SW 1271 (cell line): ENCODE data around the gene FBXO45.
"Not testable (repeated sequence)": the region's sequence is repeated elsewhere in the genome, so short reads cannot be mapped to it uniquely, and the experiment has no call there.

Experiments used
- DNase-seq, 2 experiments: peaks; one replicate each; lab custom pipeline; 2025; lab: John Stamatoyannopoulos, UW

FBXO45 gene

DNA sequence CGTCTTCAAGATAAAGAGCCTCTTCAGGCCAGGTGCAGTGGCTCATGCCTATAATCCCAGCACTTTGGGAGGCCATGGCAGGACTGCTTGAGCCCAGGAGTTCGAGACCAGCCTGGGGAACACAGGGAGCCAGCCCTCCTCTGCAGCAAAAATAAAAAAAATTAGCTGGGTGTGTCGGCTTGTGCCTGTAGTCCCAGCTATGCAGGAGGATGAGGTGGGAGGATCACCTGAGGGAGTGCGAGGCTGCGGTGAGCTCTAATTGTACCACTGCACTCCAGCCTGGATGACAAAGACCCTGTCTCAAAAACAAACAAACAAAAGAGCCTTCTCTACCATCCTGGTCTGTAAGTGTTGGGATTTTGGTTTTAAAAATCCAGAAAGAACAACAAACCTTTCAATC, 11.2 kb upstream of the FBXO45 start:
- no peak for DNase-seq

DNA sequence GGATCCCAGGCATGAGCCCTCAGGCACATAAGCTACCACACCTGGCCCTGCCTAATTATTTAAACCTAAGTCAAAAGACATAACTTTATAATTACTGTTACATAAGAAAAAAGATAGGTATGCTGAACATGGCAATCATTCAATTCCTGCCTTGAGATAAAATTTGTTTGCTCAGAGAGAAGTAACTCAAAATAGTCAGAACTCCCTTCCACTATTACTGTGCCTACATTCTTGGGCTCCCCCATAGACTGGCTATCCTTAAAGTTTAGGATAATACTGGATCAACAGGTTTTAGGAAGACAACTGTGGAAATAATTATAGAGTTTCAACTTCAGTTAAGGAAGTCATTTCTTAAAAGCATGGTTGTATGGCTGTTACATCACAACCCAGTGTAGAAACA, 10.0 kb upstream of the FBXO45 start:
- no peak for DNase-seq

DNA sequence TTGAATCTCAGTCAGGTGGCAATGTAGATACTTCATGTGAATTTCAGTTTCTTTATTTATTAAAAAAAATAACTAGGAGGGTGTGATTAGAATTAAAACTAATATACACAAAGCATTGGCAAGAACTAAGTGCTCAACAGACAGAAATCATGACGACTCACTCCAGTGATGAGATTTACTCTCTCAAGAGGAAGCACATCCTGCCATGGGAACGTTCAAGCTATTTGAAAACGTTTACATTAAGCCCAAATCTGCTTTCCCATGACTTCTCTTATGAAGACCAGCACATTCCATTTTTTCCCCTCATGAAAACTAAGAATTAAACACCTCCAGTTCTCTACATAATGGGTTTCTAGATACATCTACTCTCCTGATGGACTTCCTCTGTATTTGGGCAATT, 8.6 kb upstream of the FBXO45 start:
- no peak for DNase-seq

DNA sequence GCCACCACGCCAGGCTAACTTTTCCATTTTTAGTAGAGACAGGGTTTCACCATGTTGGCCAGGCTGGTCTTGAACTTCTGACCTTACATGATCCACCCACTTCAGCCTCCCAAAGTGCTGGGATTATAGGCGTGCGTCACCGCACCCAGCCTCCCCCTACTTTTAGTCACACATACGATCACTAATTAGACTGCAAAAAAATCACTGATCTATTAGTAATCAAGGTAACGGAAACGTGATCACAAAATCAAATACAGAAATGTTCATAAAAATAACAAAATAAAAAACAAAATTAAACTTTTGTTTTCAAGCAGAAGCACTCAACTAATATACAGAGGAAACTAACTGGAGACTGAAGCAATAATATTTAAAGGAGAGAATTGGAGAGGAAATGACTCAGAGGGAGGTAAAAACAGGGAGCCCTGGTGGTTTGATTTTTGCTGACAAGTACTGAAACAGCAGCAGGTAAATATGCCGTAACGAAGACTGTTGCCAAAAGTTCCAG, 4.7 kb upstream of the FBXO45 start:
- peak in 1 of 2 experiments; percentile 64 for DNase-seq

GRCh38 chr3:196569003-196569516, 600 bp downstream of the FBXO45 start:
- DNase-seq, result peak in 1 of 2 experiments; percentile 41

DNA sequence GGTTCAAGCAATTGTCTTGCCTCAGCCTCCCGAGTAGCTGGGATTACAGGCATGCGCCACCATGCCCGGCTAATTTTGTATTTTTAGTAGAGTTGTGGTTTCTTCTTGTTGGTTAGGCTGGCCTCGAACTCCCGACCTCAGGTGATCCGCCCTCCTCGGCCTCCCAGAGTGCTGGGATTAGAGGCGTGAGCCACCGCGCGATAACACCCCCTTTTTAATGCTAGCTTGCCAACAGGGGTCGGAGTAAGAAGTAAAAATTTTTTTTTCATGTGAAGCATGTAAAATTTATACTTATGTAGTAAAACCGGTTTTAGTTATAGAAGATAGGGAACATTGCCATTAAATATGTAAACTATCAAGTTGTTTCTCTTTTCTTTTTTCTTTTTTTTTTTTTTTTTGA, 1.9 kb downstream of the FBXO45 start:
- DNase-seq, result not testable (repeated sequence)

DNA sequence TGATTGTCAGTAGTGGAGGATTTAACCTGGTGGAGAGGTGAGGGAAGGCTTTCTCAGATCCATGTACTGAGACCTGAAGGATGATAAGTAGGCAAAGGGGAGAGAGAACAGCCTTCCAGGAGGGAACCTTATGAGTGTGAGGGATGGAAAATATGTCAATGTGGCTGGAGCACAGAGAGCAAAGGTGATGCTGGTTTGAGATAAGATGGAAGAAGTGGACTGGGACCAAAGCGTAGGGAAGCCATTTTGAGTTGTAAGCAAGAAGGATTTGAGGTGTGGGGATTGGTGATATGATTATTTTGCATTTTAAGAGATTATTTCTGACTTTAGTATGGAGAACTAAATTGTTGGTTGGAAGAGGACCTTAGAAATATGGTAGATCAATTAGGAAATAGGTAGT, 3.9 kb downstream of the FBXO45 start:
- no peak for DNase-seq

DNA sequence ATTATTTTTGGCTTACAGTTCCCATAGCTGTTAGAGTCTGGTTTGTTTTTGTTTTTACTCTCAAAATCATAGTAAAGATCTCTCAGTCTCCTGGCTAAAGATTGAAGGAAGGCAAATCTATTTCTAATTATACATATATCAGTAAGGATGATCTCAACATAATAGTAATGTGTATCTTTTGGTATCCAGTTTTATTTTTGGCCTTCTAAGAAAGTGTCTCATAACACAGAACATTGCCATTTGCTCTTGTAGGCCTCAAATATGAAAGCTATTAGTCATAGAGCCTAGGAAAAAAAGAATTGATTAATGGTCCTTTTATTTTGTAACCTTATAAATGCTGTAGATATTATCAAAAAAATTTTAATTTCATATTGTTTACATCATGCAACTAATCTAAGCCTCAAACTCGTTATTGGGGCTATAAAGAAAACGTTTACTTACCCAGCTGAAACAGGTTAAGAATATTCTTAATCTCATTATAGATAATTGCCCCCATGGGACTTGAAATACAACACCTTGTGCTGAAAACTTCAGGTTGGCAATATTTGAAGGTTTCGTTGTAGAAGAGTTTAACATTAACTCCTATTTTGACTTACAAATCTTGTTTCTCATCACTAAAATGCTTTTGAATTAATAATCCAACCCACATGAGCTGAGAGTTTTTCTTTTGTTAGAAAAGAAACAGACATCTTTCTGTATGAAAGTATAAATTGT, 16.7 kb downstream of the FBXO45 start:
- no peak for DNase-seq

- no peak for DNase-seq
Observed at GRCh38 chr3:196590279-196590678, 21.8 kb downstream of the FBXO45 start.

DNA sequence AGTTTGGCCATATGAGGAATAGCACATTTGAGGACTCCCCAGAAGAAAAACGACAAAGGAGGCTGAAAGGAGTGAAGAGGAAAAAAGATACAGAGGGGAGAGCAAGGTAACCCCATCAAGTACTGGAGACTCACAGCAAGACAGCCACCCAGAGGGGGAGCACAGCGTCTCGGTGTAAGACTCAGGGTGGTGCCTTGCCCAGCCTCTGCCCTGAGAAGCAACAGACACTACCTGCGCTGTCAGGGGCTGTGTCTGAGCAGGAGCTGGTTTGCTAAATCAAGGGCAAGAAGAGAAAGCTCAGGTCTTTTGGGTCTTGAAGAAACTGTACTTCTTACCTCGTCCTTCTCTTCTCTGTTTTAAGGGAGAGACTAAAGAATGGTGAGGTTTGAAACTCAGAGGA, 27.9 kb downstream of the FBXO45 start:
- DNase-seq, result no peak

- not testable (repeated sequence) for DNase-seq
Observed at GRCh38 chr3:196597971-196598733, 29.7 kb downstream of the FBXO45 start.

DNA sequence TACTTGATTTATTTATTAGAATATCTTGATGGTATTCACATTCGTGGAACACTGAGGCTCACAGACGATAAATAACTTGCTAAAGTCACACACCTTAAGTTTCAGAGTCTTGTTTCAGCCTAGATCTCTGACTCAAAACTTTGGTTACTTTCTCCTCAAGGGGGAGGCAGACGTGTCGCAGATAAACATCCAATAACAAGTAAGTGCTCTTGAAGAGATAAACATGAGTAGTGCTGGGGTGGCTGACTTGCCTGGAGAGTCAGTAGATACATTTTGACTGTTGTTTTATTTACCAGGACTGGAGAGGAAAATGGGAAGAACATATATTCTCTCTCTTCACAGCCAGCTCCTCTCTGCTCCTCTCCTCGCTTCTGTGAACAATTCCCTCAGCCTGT, 31.3 kb downstream of the FBXO45 start:
- DNase-seq, result no peak

GRCh38 chr3:196600359-196600758, 31.9 kb downstream of the FBXO45 start:
- no peak for DNase-seq

- no peak for DNase-seq
Observed at GRCh38 chr3:196602673-196603072, 34.2 kb downstream of the FBXO45 start.

DNA sequence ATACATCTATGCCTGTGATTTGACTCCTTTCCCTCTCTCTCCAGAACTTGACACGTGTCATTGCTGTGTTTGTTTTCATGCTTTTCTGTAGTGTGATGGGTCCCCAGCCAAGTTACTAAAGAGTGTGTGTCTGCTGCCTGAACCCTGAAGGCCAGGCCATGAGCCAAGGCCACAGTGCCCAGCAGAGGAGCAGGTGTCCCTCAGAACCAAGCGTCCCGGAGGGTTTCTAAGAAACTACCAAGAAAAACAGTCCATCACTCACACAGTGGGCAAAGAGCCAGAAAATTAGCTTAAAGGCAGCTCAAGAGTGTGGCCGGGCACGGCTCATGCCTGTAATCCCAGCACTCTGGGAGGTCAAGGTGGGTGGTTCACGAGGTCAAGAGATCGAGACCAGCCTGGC, 35.2 kb downstream of the FBXO45 start:
- no peak for DNase-seq

GRCh38 chr3:196604548-196604947, 36.1 kb downstream of the FBXO45 start:
- no peak for DNase-seq

GRCh38 chr3:196608693-196609092, 40.2 kb downstream of the FBXO45 start:
- DNase-seq, result no peak

DNA sequence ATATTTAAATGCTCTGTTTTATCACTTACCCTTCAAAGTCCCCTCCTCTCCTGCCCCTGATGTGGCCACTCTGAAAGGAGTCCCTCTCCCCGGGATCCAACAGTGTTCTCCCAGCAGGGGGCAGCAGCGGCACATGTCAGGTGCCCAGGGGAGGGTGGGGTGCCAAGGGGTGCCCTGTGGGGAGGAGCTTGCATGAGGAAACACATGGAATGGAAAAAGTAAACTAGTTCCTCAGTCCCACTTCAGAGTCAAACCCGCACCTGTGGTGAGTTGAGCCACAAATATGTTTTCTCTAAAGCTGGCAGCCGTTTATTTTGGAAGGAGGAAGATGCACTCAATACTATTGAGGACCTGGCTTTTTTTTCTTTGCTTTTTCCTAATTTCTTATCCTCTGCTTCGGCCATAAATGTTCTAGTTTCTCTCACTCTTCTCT, 40.9 kb downstream of the FBXO45 start:
- peak; percentile 64 to 74 for DNase-seq

DNA sequence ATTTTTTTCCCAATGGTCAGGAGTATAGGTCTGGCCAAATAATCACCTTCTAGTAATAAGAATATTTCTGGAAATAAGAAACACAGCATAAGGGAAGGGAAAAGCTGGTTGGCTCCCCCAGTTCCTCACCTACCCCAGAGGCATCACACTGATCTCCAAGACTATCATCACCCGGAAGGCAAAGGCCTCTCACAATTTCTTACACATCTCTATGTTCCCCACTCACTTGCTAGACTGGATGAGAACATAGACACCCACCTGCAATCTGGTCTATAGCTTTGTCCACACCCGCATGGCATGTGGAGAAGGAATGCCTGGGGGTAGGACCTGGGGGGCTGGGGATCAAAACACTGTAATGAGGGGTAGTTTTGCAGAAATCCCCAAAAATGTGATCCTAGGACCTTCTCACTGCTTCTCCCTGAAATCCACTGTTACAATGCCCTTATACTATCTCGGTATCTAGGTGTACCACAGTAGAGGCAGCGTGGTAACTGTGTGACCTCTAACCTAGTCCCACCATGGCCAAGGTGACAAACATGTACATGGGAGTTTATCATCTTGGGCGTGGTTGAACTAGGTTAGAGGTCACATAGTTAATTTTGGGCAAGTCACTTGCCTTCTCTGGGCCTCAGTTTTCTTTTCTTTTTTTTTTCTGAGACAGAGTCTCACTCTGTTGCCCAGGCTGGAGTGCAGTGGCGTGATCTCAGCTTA, 41.5 kb downstream of the FBXO45 start:
- no peak for DNase-seq

- no peak for DNase-seq
Observed at GRCh38 chr3:196611761-196612483, 43.5 kb downstream of the FBXO45 start.

DNA sequence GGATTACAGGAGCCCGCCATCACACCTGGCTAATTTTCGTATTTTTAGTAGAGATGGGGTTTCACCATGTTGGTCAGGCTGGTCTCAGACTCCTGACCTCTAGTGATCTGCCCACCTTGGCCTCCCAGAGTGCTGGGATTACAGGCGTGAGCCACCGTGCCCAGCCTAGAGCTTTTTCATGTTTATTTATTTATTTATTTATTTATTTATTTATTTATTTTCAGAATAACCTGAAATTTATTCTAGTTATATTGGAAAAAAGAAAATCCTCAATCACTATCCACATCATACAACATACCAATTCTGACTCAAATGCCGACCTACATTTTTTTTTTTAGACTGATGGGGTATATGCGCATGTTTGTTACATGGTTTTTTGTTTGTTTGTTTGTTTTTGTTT, 46.8 kb downstream of the FBXO45 start:
- not testable (repeated sequence) for DNase-seq

DNA sequence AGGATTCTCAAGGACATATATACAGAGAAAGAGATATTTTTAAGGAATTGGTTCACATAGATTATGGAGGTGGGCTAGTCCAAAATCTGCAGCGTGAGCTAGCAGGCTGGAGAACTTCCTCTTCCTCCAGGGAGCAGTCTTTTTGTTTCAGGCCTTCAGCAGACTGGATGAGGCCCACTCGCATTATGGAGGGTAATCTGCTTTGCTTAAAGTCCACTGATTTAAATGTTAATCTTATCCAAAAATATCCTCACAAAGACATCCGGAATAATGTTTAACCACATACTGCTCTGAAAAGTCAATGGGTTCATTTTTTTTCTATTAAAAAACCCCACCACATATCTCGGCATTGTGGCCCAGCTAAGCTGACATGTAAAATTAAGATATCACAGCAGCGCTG, 48.8 kb downstream of the FBXO45 start:
- DNase-seq, result no peak
